DOHH2 (cell line): ENCODE data around the gene P2RX7.
A peak's percentile ranks its signal among the peaks of the same experiment; 100 is the strongest.
"Not testable (repeated sequence)": the region's sequence is repeated elsewhere in the genome, so short reads cannot be mapped to it uniquely, and the experiment has no call there.

Source experiments
- H3F3A ChIP-seq: fragments of 200-600 bp; sonication (generic), shearing (Covaris generic); 2 replicates; pipeline ENCODE4 v1.6.0; 2016; ENCODE audit warnings: antibody characterized with exemption, mild to moderate bottlenecking; ENCODE audit not compliant: control insufficient read depth, insufficient read depth
- H3K27ac ChIP-seq: fragments of 200-600 bp; sonication (generic); 2 replicates; pipeline ENCODE4 v1.5.1; 2014; ENCODE audit warnings: low read depth, mild to moderate bottlenecking, low read length, moderate library complexity
- H3K27me3 ChIP-seq: fragments of 200-600 bp; sonication (generic); 2 replicates; pipeline ENCODE4 v1.6.1; 2014; ENCODE audit warnings: mild to moderate bottlenecking, low read length, mixed read lengths; ENCODE audit not compliant: control insufficient read depth
- H3K36me3 ChIP-seq: fragments of 200-600 bp; sonication (generic); 2 replicates; pipeline ENCODE4 v1.6.1; 2014; ENCODE audit warnings: mild to moderate bottlenecking, low read length, moderate library complexity, mixed read lengths; ENCODE audit not compliant: control insufficient read depth
- H3K4me1 ChIP-seq: fragments of 200-600 bp; sonication (generic); 2 replicates; pipeline ENCODE4 v1.6.1; 2014; ENCODE audit warnings: mild to moderate bottlenecking, low read length, mixed read lengths; ENCODE audit not compliant: control insufficient read depth
- H3K4me2 ChIP-seq: fragments of 200-600 bp; sonication (generic); 2 replicates; pipeline ENCODE4 v1.6.0; 2014; ENCODE audit warnings: mild to moderate bottlenecking, low read length, moderate library complexity
- H3K4me3 ChIP-seq: fragments of 200-600 bp; sonication (generic); 2 replicates; pipeline ENCODE4 v1.5.1; 2014; ENCODE audit warnings: mild to moderate bottlenecking, low read length, mixed read lengths
- H3K79me2 ChIP-seq: fragments of 200-600 bp; sonication (generic); 2 replicates; pipeline ENCODE4 v1.6.1; 2014; ENCODE audit warnings: mild to moderate bottlenecking, low read length, mixed read lengths; ENCODE audit not compliant: control insufficient read depth
- H3K9me2 ChIP-seq: fragments of 200-600 bp; sonication (generic); replicated peaks from 2 replicates; pipeline ENCODE4 v1.6.1; 2014; ENCODE audit warnings: mild to moderate bottlenecking, low read length, mixed read lengths; ENCODE audit not compliant: control insufficient read depth
- H3K9me3 ChIP-seq: fragments of 200-600 bp; sonication (generic); 2 replicates; pipeline ENCODE4 v1.6.1; 2014; ENCODE audit warnings: antibody characterized with exemption, low read length, mixed read lengths; ENCODE audit not compliant: control insufficient read depth, insufficient read depth
- H4K20me1 ChIP-seq: fragments of 200-600 bp; sonication (generic); 2 replicates; pipeline ENCODE4 v1.6.0; 2014; ENCODE audit warnings: low read depth, mild to moderate bottlenecking, antibody characterized with exemption, low read length, moderate library complexity; ENCODE audit not compliant: control insufficient read depth, insufficient read depth
- EZH2phosphoT487 ChIP-seq: fragments of 200-600 bp; sonication (generic); IDR thresholded peaks from 2 replicates; pipeline ENCODE4 v1.6.1; 2017; ENCODE audit warnings: borderline replicate concordance, mild to moderate bottlenecking, antibody characterized with exemption, low read length, moderate library complexity, mixed read lengths
- TF ChIP-seq, protein P1 (sequence below): fragments of 200-600 bp; sonication (generic); IDR thresholded peaks from one replicate; pipeline ENCODE4 v1.5.1; 2014; ENCODE audit warnings: antibody characterized with exemption, mild to moderate bottlenecking, low read depth, low read length; ENCODE audit not compliant: poor library complexity, severe bottlenecking

P2RX7 gene

DNA sequence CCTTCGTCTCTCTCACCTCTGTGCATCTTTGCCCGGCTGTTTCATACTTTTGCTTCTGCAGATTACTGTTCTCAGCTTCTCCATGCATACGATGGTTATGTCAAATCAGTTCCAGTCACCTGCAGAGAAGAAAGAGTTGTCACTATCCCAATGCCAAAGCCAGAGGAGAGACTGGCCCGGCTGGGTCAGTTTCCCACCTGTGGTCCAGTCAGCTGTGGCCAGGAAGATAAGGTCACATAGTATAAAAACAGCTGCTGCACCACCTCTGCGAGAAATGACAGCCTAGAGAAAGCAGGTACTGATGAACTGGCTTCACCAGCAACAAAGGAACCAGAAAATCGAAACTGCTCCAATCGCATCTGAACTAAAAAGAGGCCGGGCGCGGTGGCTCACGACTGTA lies 70.8 kb downstream of the P2RX7 start:
- Histone ChIP-seq H3K27me3 (peaks cover 3% of the 10 kb centered on the region; the same call in 1 of the 2 replicates), H4K20me1 (no peaks in the 10 kb centered on the region), H3K9me3 (no peaks in the 10 kb centered on the region), H3K4me2 (no peak overlapping the region), H3K4me3 (no peak overlapping the region), H3K79me2 (no peaks in the 10 kb centered on the region), H3F3A (no peaks in the 10 kb centered on the region), H3K36me3 (no peaks in the 10 kb centered on the region), H3K27ac (no peak overlapping the region), H3K4me1 (no peaks in the 10 kb centered on the region), H3K9me2 (no peaks in the 10 kb centered on the region)
- TF ChIP-seq, protein P1, sequence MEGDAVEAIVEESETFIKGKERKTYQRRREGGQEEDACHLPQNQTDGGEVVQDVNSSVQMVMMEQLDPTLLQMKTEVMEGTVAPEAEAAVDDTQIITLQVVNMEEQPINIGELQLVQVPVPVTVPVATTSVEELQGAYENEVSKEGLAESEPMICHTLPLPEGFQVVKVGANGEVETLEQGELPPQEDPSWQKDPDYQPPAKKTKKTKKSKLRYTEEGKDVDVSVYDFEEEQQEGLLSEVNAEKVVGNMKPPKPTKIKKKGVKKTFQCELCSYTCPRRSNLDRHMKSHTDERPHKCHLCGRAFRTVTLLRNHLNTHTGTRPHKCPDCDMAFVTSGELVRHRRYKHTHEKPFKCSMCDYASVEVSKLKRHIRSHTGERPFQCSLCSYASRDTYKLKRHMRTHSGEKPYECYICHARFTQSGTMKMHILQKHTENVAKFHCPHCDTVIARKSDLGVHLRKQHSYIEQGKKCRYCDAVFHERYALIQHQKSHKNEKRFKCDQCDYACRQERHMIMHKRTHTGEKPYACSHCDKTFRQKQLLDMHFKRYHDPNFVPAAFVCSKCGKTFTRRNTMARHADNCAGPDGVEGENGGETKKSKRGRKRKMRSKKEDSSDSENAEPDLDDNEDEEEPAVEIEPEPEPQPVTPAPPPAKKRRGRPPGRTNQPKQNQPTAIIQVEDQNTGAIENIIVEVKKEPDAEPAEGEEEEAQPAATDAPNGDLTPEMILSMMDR: no peak
- no peak for TF ChIP-seq EZH2phosphoT487

DNA sequence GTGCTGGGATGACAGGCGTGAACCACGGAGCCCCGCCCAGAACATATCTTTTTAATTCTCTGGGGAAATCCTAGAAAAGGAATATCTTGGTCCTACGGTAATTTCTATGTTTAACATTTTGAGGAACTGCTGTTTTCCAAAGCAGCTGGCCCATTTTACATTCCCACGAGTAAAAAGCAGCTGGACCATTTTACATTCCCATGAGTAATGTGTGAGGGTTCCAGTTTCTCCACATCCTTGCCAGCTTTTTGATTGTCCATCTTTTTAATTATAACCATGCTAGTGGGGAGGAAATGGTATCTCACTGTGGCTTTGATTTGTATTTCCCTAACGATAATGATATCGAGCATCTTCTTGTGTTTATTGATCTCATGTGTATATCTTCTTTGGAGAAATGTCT lies 72.8 kb downstream of the P2RX7 start:
- Histone ChIP-seq H3K9me3 (no peaks in the 10 kb centered on the region), H3K9me2 (no peaks in the 10 kb centered on the region), H3K27ac (no peak overlapping the region), H3K79me2 (peaks cover 2% of the 10 kb centered on the region), H4K20me1 (no peaks in the 10 kb centered on the region), H3K36me3 (no peaks in the 10 kb centered on the region), H3K4me2 (no peak overlapping the region), H3F3A (no peaks in the 10 kb centered on the region), H3K27me3 (peaks cover 3% of the 10 kb centered on the region; the same call in 1 of the 2 replicates), H3K4me3 (no peak overlapping the region), H3K4me1 (peaks cover 7% of the 10 kb centered on the region)
- no peak for TF ChIP-seq EZH2phosphoT487
- TF ChIP-seq, protein P1: no peak

DNA sequence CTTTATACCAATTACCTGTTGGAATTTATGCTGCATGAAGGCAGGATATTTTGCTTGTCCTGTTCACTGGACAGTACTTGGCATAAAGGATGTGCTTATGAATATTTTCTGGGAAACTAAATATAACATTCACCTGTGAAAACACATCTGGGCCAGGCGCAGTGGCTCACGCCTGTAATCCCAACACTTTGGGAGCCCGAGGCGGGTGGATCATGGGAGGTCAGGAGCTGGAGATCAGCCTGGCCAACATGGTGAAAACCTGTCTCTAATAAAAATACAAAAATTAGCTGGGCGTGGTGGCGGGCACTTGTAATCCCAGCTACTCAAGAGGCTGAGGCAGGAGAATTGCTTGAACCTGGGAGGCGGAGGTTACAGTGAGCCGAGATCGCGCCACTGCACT lies 75.9 kb downstream of the P2RX7 start:
- H3K27ac ChIP-seq, H3K9me3 ChIP-seq, H3K9me2 ChIP-seq, H3K4me2 ChIP-seq, H3F3A ChIP-seq, H3K79me2 ChIP-seq, H4K20me1 ChIP-seq, H3K27me3 ChIP-seq, H3K4me3 ChIP-seq, H3K36me3 ChIP-seq: not testable (repeated sequence)
- H3K4me1 ChIP-seq: peaks cover 11% of the 10 kb centered on the region

DNA sequence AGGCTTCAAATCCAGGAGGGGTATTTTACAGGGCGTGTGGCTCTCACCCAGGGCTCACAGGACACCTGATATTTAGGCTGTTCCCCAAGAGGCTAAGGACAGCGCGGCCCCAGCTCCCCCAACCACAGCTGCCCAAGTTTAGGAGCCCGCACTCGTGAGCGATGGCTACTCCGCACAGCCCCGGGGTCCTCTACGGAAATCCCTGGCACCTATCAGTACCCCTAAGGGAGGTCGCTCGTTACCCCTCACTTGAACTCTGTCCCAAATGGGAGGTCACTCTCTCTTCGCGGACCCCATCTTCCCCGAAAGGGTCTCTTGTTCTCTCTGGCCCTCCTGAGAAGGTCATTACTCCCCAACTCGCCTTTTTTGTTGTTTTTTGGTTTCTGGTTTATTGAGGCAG lies 76.5 kb downstream of the P2RX7 start:
- H3K79me2 ChIP-seq: peaks cover 7% of the 10 kb centered on the region
- H3K36me3 ChIP-seq: no peaks in the 10 kb centered on the region
- H3K27ac ChIP-seq: no peak overlapping the region
- H3K27me3 ChIP-seq: 0 out of 2 replicates have a peak, but pooled peaks cover 3% of the 10 kb centered on the region
- no peaks in the 10 kb centered on the region for H4K20me1 ChIP-seq
- H3F3A ChIP-seq: no peaks in the 10 kb centered on the region
- H3K4me3 ChIP-seq: peak overlapping the region; percentile 88
- peak overlapping the region; percentile 76 for H3K4me2 ChIP-seq
- TF ChIP-seq, protein P1: no peak
- TF ChIP-seq EZH2phosphoT487: no peak
- H3K9me2 ChIP-seq: no peaks in the 10 kb centered on the region
- H3K9me3 ChIP-seq: no peaks in the 10 kb centered on the region
- H3K4me1 ChIP-seq: peaks cover 14% of the 10 kb centered on the region
